Ishikawa (cell line): ENCODE measurements around the gene SPG11.

Experiments
- CREB1 ChIP-seq: IDR thresholded peaks from 2 replicates; pipeline ENCODE4 v1.6.1; 2012; ENCODE audit warnings: low read depth
- EGR1 ChIP-seq: IDR thresholded peaks from 2 replicates; pipeline ENCODE4 v1.6.1; 2012
- EP300 ChIP-seq: IDR thresholded peaks from 2 replicates; pipeline ENCODE4 v1.6.1; 2012; ENCODE audit warnings: borderline replicate concordance
- FOXM1 ChIP-seq: IDR thresholded peaks from 2 replicates; pipeline ENCODE4 v1.6.1; 2012; ENCODE audit warnings: low read depth, borderline replicate concordance
- NFIC ChIP-seq: IDR thresholded peaks from 2 replicates; pipeline ENCODE4 v1.6.1; 2012
- RAD21 ChIP-seq: IDR thresholded peaks from 2 replicates; pipeline ENCODE4 v1.6.1; 2012; ENCODE audit warnings: low read depth
- TAF1 ChIP-seq: IDR thresholded peaks from 2 replicates; pipeline ENCODE4 v1.6.1; 2012; ENCODE audit warnings: low read depth, mild to moderate bottlenecking
- YY1 ChIP-seq: IDR thresholded peaks from 2 replicates; pipeline ENCODE4 v1.6.1; 2012; ENCODE audit warnings: low read depth

GRCh38 chr15:44570361-44570760 lies 93.1 kb downstream of the SPG11 start:
- TF ChIP-seq EGR1: no peak
- no peak for TF ChIP-seq RAD21
- no peak for TF ChIP-seq CREB1
- TF ChIP-seq FOXM1: no peak
- TF ChIP-seq TAF1: no peak
- no peak for TF ChIP-seq YY1
- TF ChIP-seq NFIC: no peak
- no peak for TF ChIP-seq EP300
